SJSA1 (cell line): ENCODE data around the gene NXT2. TPM values are rescaled to one million over a fixed set of nuclear protein-coding genes. Genes with fewer than 3 reads are reported as not detected.
"Not testable (repeated sequence)": the region's sequence is repeated elsewhere in the genome, so short reads cannot be mapped to it uniquely, and the experiment has no call there.

ENCODE experiments used
- DNase-seq, 2 experiments: peaks; one replicate each; pipeline ENCODE4 v3.0.0-alpha.2; 2015 to 2020; ENCODE audit warnings: low spot score in 2 of 2, low read depth in 1 of 2
- H3K27ac ChIP-seq: fragments of 250-450 bp; sonication (Bioruptor Pico); 2 replicates; pipeline ENCODE4 v1.5.1; 2020; ENCODE audit warnings: mild to moderate bottlenecking, moderate library complexity
- H3K27me3 ChIP-seq: fragments of 250-450 bp; sonication (Bioruptor Pico); replicated peaks from 2 replicates; pipeline ENCODE4 v1.5.1; 2020; ENCODE audit warnings: mild to moderate bottlenecking, moderate library complexity
- H3K36me3 ChIP-seq: fragments of 250-450 bp; sonication (Bioruptor Pico); 2 replicates; pipeline ENCODE4 v1.5.1; 2020; ENCODE audit warnings: mild to moderate bottlenecking
- H3K4me1 ChIP-seq: fragments of 250-450 bp; sonication (Bioruptor Pico); replicated peaks from 2 replicates; pipeline ENCODE4 v1.6.1; 2021; ENCODE audit warnings: mild to moderate bottlenecking
- H3K4me3 ChIP-seq: fragments of 250-450 bp; sonication (Bioruptor Pico); 2 replicates; pipeline ENCODE4 v1.5.1; 2020; ENCODE audit warnings: mild to moderate bottlenecking
- H3K9me3 ChIP-seq: fragments of 250-450 bp; sonication (Bioruptor Pico); replicated peaks from 2 replicates; pipeline ENCODE4 v1.5.1; 2020; ENCODE audit warnings: mild to moderate bottlenecking
- total RNA-seq: library from RNA; depleted of rRNA; stranded (reverse); fragments of >200 nt; shearing (Covaris generic); gene quantifications from 2 replicates; pipeline ENCODE4 v1.2.3, GENCODE V29; 2014; rRNA removed

NXT2 gene
- total RNA-seq, 1 experiment from 2014 or later: 20.1 TPM

DNA sequence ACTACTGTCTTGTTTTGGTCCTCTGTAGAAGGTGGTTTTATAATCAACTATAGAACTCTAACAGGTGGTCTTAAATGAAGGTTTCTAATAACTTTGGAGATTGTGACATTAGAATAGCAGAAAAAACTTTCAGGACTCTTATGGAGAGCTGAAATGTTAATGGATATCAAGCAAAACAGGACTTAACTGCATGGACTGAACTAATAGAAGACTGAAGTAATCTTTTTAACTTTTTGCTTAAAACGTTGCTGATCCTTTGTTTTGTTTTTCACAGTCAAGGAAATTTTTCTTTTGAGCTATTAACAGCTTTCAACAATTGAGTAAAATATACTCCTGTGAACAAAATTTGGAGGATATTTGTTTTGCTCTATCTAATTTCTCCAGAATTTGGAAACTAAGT is 17.2 kb downstream of the NXT2 start:
- H3K4me1 ChIP-seq: no peaks in the 10 kb centered on the region
- no peak overlapping the region for H3K4me3 ChIP-seq
- no peaks in the 10 kb centered on the region for H3K36me3 ChIP-seq
- no peak overlapping the region for H3K27ac ChIP-seq
- no peaks in the 10 kb centered on the region for H3K27me3 ChIP-seq
- H3K9me3 ChIP-seq: no peaks in the 10 kb centered on the region
- DNase-seq: no peak

DNA sequence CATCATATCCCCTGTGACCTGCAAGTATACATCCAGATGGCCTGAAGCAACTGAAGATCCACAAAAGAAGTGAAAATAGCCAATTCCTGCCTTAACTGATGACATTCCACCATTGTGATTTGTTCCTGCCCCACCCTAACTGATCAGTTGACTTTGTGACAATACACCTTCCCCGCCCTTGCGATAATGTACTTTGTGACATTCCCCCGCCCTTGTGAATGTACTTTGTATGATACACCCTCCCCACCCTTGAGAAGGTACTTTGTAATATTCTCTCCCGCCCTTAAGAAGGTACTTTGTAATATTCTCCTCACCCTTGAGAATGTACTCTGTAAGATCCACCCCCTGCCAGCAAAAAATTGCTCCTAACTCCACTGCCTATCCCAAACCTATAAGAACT is 39.4 kb downstream of the NXT2 start:
- not testable (repeated sequence) for H3K9me3 ChIP-seq

DNA sequence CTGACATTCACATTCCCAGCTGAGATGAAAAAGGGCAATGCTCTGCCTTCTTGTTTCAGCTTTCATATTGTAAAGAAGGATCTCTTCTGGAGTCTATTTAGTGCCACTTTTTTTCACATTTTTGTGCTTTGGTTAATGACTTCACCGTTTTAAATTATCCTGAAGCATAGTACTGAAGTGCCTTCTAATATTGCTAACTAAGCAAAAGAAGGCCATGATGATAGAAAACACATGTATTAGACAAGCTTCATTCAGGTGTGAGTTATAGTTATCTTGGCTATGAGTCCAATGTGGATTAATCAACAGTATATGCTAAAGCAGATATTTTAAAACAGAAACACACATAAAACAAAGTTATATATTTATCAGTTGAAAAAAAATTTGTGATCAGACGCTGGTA is 40.4 kb downstream of the NXT2 start:
- Histone ChIP-seq H3K27ac (no peak overlapping the region), H3K4me1 (no peaks in the 10 kb centered on the region), H3K27me3 (no peaks in the 10 kb centered on the region), H3K4me3 (no peak overlapping the region), H3K36me3 (no peaks in the 10 kb centered on the region), H3K9me3 (no peaks in the 10 kb centered on the region)
- no peak for DNase-seq

More for the DNA sequence above, 39.4 kb downstream of the NXT2 start:
- DNase-seq, H3K36me3 ChIP-seq, H3K4me1 ChIP-seq, H3K27ac ChIP-seq, H3K4me3 ChIP-seq, H3K27me3 ChIP-seq: not testable (repeated sequence)

DNA sequence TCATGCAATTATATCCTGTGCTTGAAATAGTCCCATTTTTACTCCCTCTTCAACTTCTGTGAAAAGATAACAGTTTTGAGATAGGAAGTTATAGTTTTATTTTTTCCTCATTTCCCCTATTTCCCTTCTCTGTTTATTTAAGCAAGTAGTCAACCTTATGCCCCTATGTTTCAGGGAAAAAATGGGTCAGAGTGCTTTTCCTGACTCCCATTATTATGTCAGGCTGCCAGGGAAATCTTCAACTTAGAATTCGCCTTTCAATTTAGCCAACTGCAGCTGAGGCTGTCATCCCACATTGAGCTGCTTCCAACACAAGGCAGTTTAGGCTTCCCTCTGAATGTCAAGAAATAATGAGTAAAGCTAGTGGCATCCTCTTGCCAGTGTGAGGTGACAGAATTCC is 42.3 kb downstream of the NXT2 start:
- no peaks in the 10 kb centered on the region for H3K9me3 ChIP-seq
- H3K27me3 ChIP-seq: no peaks in the 10 kb centered on the region
- no peaks in the 10 kb centered on the region for H3K4me1 ChIP-seq
- H3K4me3 ChIP-seq: no peak overlapping the region
- no peak for DNase-seq
- H3K36me3 ChIP-seq: no peaks in the 10 kb centered on the region
- no peak overlapping the region for H3K27ac ChIP-seq

DNA sequence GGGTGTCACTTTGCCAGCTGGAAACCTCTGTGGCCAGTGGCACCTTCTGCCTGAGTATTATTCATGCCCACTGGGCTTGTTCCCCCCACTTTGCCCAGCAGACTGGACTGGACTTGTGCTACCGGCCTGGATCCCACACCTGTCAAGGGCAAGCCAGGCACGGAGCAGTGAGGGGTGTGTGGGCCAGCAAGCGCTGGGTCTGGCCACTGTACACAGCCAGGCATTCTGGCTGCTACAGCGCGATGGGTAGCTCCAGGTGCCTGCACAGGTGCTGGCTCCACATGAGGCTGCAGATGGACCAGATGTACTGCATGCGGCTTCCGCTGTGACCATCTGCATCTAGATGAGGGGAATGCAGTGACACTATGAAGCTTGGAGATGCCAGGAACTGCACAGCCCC is 48.8 kb downstream of the NXT2 start:
- Histone ChIP-seq H3K4me3 (no peak overlapping the region), H3K4me1 (no peaks in the 10 kb centered on the region), H3K9me3 (no peaks in the 10 kb centered on the region), H3K27me3 (no peaks in the 10 kb centered on the region), H3K36me3 (no peaks in the 10 kb centered on the region), H3K27ac (no peak overlapping the region)
- no peak for DNase-seq

DNA sequence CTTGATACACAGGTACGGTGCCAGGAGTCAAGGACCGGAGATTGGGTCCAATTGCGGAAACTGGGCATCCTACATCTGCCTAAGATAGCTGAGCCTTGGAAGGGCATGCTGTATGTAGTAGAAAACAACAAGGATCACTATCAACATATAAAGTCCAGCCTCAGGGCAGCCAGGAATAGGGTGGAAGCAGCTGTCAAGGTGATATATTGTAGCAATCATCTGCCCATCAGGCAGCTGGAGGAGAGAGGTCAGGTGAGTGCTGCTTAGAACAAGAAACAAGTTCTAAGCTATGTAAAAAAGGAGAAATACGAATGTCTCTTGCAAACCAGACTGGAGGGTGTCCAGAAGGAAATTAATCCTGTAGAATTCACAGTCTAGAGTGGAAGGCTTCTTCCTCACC is 53.5 kb downstream of the NXT2 start:
- Histone ChIP-seq H3K4me1 (no peaks in the 10 kb centered on the region), H3K27me3 (no peaks in the 10 kb centered on the region), H3K36me3 (no peaks in the 10 kb centered on the region), H3K27ac (no peak overlapping the region), H3K9me3 (no peaks in the 10 kb centered on the region), H3K4me3 (no peak overlapping the region)
- no peak for DNase-seq

Other genes starting within 250 kb of the NXT2 start
- not detected in 2 replicates for gene GUCY2F, start 54.8 kb upstream of the NXT2 start, total RNA-seq
- gene KCNE5, start 88.3 kb downstream of the NXT2 start, total RNA-seq: not detected in 2 replicates
- gene ACSL4, start 196.4 kb downstream of the NXT2 start, total RNA-seq: 69.7 and 72.4 TPM in 2 replicates